ENCODE measurements around the gene HOXC10. TPM values are rescaled to one million over a fixed set of nuclear protein-coding genes. Genes with fewer than 3 reads are reported as not detected.
A peak's percentile ranks its signal among the peaks of the same experiment; 100 is the strongest.

Gene HOXC10
- total and polyA plus RNA-seq, 2 experiments from 2014 or later = not detected

- Mint-ChIP-seq H3K4me1 (peaks cover 15% of the 10 kb centered on the region), H3K4me3 (peak overlapping the region; percentile 43; the same call in 1 of the 3 replicates), H3K36me3 (ENCODE audit: low read depth) (no peaks in the 10 kb centered on the region; the same call in 2 of the 3 replicates), H3K27ac (no peak overlapping the region), H3K27me3 (ENCODE audit: insufficient read depth, low read depth, poor library complexity) (peaks cover 100% of the 10 kb centered on the region), H3K9me3 (no peaks in the 10 kb centered on the region; the same call in 1 of the 3 replicates)
- peaks cover 100% of the 10 kb centered on the region for H3K27me3 ChIP-seq (ENCODE audit: insufficient read depth)
- no peaks in the 10 kb centered on the region for H3K9me2 ChIP-seq (ENCODE audit: insufficient read depth)
- H3K79me2 ChIP-seq (replicated peaks; ENCODE audit: insufficient read depth) = no peaks in the 10 kb centered on the region
- H4K20me1 ChIP-seq (replicated peaks; ENCODE audit: insufficient read depth) = peaks cover 80% of the 10 kb centered on the region
- H3K4me1 ChIP-seq (ENCODE audit: insufficient read depth) = peaks cover 15% of the 10 kb centered on the region
- no peak overlapping the region for H2AFZ ChIP-seq
- H3F3A ChIP-seq (replicated peaks; ENCODE audit: low read depth) = peaks cover 53% of the 10 kb centered on the region
- TF ChIP-seq CTCF (conservative IDR thresholded peaks at IDR 0.05; ENCODE audit: low read depth in 2 of 2) (no peak), EZH2 (IDR thresholded peaks at IDR 0.05; ENCODE audit: low read depth, unreplicated experiment) (peak; percentile 99), EZH2phosphoT487 (IDR thresholded peaks at IDR 0.05; ENCODE audit: unreplicated experiment) (peak; percentile 95), ZNF331 (CRISPR knock-in tag; IDR thresholded peaks at IDR 0.05; ENCODE audit: low read depth) (no peak)
- H3K36me3 ChIP-seq (ENCODE audit: insufficient read depth) = no peaks in the 10 kb centered on the region
- peak overlapping the region; percentile 55 for H3K4me2 ChIP-seq
- no peak overlapping the region for H3K27ac ChIP-seq (ENCODE audit: low read depth)
- H3K4me3 ChIP-seq = peak overlapping the region; percentile 26
- ATAC-seq (peak; percentile 12), DNase-seq (ENCODE audit: low spot score) (no peak)
Observed at GRCh38 chr12:53966385-53967133, 18.4 kb upstream of the HOXC10 start.

- peaks cover 100% of the 10 kb centered on the region for H3K27me3 ChIP-seq (ENCODE audit: insufficient read depth)
- H3K4me1 Mint-ChIP-seq = peaks cover 15% of the 10 kb centered on the region
- no peak for DNase-seq (ENCODE audit: low spot score)
- H3K4me3 Mint-ChIP-seq = no peak overlapping the region
- no peak for ATAC-seq
- H3K27me3 Mint-ChIP-seq (ENCODE audit: insufficient read depth, low read depth, poor library complexity) = peaks cover 100% of the 10 kb centered on the region
- no peaks in the 10 kb centered on the region; the same call in 2 of the 3 replicates for H3K36me3 Mint-ChIP-seq (ENCODE audit: low read depth)
- H2AFZ ChIP-seq = no peak overlapping the region
- H3K36me3 ChIP-seq (ENCODE audit: insufficient read depth) = no peaks in the 10 kb centered on the region; the same call in 1 of the 2 replicates
- H3K79me2 ChIP-seq (replicated peaks; ENCODE audit: insufficient read depth) = no peaks in the 10 kb centered on the region
- H3F3A ChIP-seq (replicated peaks; ENCODE audit: low read depth) = peaks cover 49% of the 10 kb centered on the region
- peaks cover 15% of the 10 kb centered on the region for H3K4me1 ChIP-seq (ENCODE audit: insufficient read depth)
- H3K27ac Mint-ChIP-seq = no peak overlapping the region
- no peak overlapping the region for H3K4me3 ChIP-seq
- no peak overlapping the region for H3K4me2 ChIP-seq
- H4K20me1 ChIP-seq (replicated peaks; ENCODE audit: insufficient read depth) = peaks cover 78% of the 10 kb centered on the region
- H3K27ac ChIP-seq (ENCODE audit: low read depth) = no peak overlapping the region
- no peaks in the 10 kb centered on the region for H3K9me2 ChIP-seq (ENCODE audit: insufficient read depth)
- no peaks in the 10 kb centered on the region; the same call in 1 of the 3 replicates for H3K9me3 Mint-ChIP-seq
- TF ChIP-seq POLR2AphosphoS5 (IDR thresholded peaks at IDR 0.05; ENCODE audit: low read depth) (no peak), EZH2phosphoT487 (IDR thresholded peaks at IDR 0.05; ENCODE audit: unreplicated experiment) (peak; percentile 55), CREB1 (CRISPR knock-in tag; IDR thresholded peaks at IDR 0.05; ENCODE audit: low read depth) (no peak), JUNB (IDR thresholded peaks at IDR 0.05; ENCODE audit: unreplicated experiment) (no peak), CTCF (conservative IDR thresholded peaks at IDR 0.05; ENCODE audit: low read depth in 2 of 2) (no peak), EZH2 (IDR thresholded peaks at IDR 0.05; ENCODE audit: low read depth, unreplicated experiment) (peak; percentile 53), REST (IDR thresholded peaks at IDR 0.05; ENCODE audit: unreplicated experiment) (no peak), STAT1 (IDR thresholded peaks at IDR 0.05; ENCODE audit: unreplicated experiment) (no peak), ZNF331 (CRISPR knock-in tag; IDR thresholded peaks at IDR 0.05; ENCODE audit: low read depth) (no peak), ETS1 (IDR thresholded peaks at IDR 0.05) (no peak)
Observed at GRCh38 chr12:53967421-53967925, 17.5 kb upstream of the HOXC10 start.

All from GM23338 (cell line).